Endodermal cell (in vitro differentiated cells): ENCODE results near the gene OBSCN. TPM values are rescaled to one million over a fixed set of nuclear protein-coding genes. Genes with fewer than 3 reads are reported as not detected.

Experiments
- DNase-seq: peaks from one replicate; pipeline ENCODE4 v3.0.0-alpha.2; 2017
- H3K27ac ChIP-seq: 2 replicates; pipeline ENCODE4 v1.5.1; 2013; ENCODE audit warnings: mild to moderate bottlenecking, low read depth, low read length, moderate library complexity
- H3K27me3 ChIP-seq: 2 replicates; pipeline ENCODE4 v1.6.1; 2013; ENCODE audit warnings: mild to moderate bottlenecking, low read length, moderate library complexity; ENCODE audit not compliant: insufficient read depth, control insufficient read depth, poor library complexity, severe bottlenecking
- H3K36me3 ChIP-seq: 2 replicates; pipeline ENCODE4 v1.7.0; 2013; ENCODE audit warnings: mild to moderate bottlenecking, low read length, moderate library complexity; ENCODE audit not compliant: control insufficient read depth, insufficient read depth
- H3K4me1 ChIP-seq: one replicate; pipeline ENCODE4 v1.7.0; 2013; ENCODE audit warnings: low read length; ENCODE audit not compliant: control insufficient read depth, insufficient read depth
- H3K4me3 ChIP-seq: 2 replicates; pipeline ENCODE4 v1.5.1; 2013; ENCODE audit warnings: mild to moderate bottlenecking, low read length, moderate library complexity
- H3K9ac ChIP-seq: 2 replicates; pipeline ENCODE4 v1.6.1; 2013; ENCODE audit warnings: mild to moderate bottlenecking, low read length, moderate library complexity; ENCODE audit not compliant: poor library complexity, severe bottlenecking; ENCODE audit errors: extremely low read depth
- H3K9me3 ChIP-seq: 2 replicates; pipeline ENCODE4 v1.6.1; 2013; ENCODE audit warnings: mild to moderate bottlenecking, low read length, moderate library complexity; ENCODE audit not compliant: control insufficient read depth
- H3K27ac Mint-ChIP-seq: 2 replicates; pipeline ENCODE4 v1.8.0; 2020; ENCODE audit warnings: mixed read lengths
- H3K27me3 Mint-ChIP-seq: 2 replicates; pipeline ENCODE4 v1.8.0; 2021; ENCODE audit warnings: mild to moderate bottlenecking, mixed read lengths; ENCODE audit not compliant: insufficient read depth
- H3K36me3 Mint-ChIP-seq: 2 replicates; pipeline ENCODE4 v1.8.0; 2020; ENCODE audit warnings: low read depth, mixed read lengths
- H3K4me1 Mint-ChIP-seq: 2 replicates; pipeline ENCODE4 v1.8.0; 2020; ENCODE audit warnings: mixed read lengths
- H3K4me3 Mint-ChIP-seq: 2 replicates; pipeline ENCODE4 v1.8.0; 2020; ENCODE audit warnings: mild to moderate bottlenecking, moderate library complexity, mixed read lengths
- H3K9me3 Mint-ChIP-seq: 2 replicates; pipeline ENCODE4 v1.8.0; 2020; ENCODE audit warnings: mild to moderate bottlenecking, mixed read lengths
- WGBS, 2 experiments: methylation state at CpG; one replicate each; pipeline versions ENCODE4 v1.1.5 to v1.1.7; 2013; ENCODE audit warnings: missing lambda C conversion rate in 2 of 2, mixed read lengths in 1 of 2; ENCODE audit not compliant: insufficient coverage in 1 of 2, insufficient read length in 1 of 2; 5-methylcytosine and 5-hydroxymethylcytosine counted together
- total RNA-seq, 2 donors: library from RNA; stranded (reverse); fragmentation: NEBNext Ultra II Directional in 1 of 2; extraction: Animal tissue kit (Norgen Biotek cat#: 25700) in 1 of 2; gene quantifications; 2 replicates in 1 of 2; 3 replicates in 1 of 2; pipeline ENCODE4 v1.2.1, GENCODE V29; 2021
- TF ChIP-seq, protein P1 (sequence below): fragments of 200-600 bp; sonication (generic); conservative IDR thresholded peaks from 2 replicates; pipeline ENCODE4 v1.5.0; 2021; ENCODE audit warnings: antibody characterized with exemption, mild to moderate bottlenecking

OBSCN gene
- total RNA-seq, 2 donors from 2014 or later: 53.7 to 68.9 TPM

GRCh38 chr1:228367798-228368791, 160.3 kb downstream of the OBSCN start:
- DNase-seq: peak; percentile 68
- H3K9me3 Mint-ChIP-seq: no peaks in the 10 kb centered on the region
- Histone ChIP-seq H3K4me1 (peaks cover 4% of the 10 kb centered on the region), H3K36me3 (no peaks in the 10 kb centered on the region), H3K27me3 (no peaks in the 10 kb centered on the region), H3K27ac (no peak overlapping the region), H3K9ac (no peak overlapping the region), H3K4me3 (no peak overlapping the region), H3K9me3 (no peaks in the 10 kb centered on the region)
- H3K4me1 Mint-ChIP-seq: peaks cover 3% of the 10 kb centered on the region
- H3K27me3 Mint-ChIP-seq: no peaks in the 10 kb centered on the region
- TF ChIP-seq, protein P1, sequence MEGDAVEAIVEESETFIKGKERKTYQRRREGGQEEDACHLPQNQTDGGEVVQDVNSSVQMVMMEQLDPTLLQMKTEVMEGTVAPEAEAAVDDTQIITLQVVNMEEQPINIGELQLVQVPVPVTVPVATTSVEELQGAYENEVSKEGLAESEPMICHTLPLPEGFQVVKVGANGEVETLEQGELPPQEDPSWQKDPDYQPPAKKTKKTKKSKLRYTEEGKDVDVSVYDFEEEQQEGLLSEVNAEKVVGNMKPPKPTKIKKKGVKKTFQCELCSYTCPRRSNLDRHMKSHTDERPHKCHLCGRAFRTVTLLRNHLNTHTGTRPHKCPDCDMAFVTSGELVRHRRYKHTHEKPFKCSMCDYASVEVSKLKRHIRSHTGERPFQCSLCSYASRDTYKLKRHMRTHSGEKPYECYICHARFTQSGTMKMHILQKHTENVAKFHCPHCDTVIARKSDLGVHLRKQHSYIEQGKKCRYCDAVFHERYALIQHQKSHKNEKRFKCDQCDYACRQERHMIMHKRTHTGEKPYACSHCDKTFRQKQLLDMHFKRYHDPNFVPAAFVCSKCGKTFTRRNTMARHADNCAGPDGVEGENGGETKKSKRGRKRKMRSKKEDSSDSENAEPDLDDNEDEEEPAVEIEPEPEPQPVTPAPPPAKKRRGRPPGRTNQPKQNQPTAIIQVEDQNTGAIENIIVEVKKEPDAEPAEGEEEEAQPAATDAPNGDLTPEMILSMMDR: no peak
- no peaks in the 10 kb centered on the region for H3K36me3 Mint-ChIP-seq
- WGBS, 2 experiments: 73 to 80% methylated on average over 18 to 25 of the region's 25 CpGs
- H3K4me3 Mint-ChIP-seq: no peak overlapping the region
- H3K27ac Mint-ChIP-seq: no peak overlapping the region

DNA sequence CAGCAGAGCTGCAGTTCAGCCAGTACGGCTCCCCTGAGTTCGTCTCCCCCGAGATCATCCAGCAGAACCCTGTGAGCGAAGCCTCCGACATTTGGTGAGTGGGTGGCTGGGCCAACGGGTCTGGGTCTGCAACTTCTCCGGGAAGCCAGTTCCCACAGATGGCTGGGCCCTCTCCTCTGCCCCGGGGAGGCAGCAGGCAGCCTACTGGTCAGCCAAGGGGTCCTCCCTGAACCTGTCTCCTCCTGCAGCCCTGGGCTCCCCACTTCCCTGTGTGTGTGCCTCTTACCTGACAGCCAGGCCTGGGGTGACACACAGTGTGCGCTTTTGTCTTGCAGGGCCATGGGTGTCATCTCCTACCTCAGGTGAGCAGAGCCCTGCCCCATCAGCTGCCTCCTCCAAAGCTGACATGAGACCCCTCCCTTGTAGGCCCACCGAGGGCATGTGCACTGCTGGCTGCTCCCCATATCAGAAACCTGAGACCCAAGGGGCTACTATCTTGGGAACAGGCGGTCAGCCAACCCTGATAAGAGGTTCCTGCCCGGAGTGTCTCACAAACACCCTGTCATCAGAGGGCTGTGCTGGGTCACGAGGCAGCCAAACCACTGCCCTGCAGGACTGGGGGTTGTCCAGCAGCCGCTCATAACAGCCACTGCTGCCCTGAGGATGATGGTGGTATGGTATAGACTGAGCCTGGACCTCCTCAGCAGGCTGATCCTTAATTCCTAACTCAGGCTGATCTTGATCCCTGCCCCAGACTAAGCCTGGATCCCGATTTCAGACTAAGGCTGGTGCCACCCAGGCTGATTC, 161.2 kb downstream of the OBSCN start:
- Histone ChIP-seq H3K9ac (no peak overlapping the region), H3K4me1 (peaks cover 4% of the 10 kb centered on the region), H3K27me3 (no peaks in the 10 kb centered on the region), H3K36me3 (no peaks in the 10 kb centered on the region), H3K9me3 (no peaks in the 10 kb centered on the region), H3K4me3 (no peak overlapping the region), H3K27ac (no peak overlapping the region)
- H3K27me3 Mint-ChIP-seq: no peaks in the 10 kb centered on the region
- DNase-seq: no peak
- H3K27ac Mint-ChIP-seq: no peak overlapping the region
- TF ChIP-seq, protein P1: no peak
- H3K4me1 Mint-ChIP-seq: peaks cover 3% of the 10 kb centered on the region
- no peaks in the 10 kb centered on the region for H3K36me3 Mint-ChIP-seq
- no peak overlapping the region for H3K4me3 Mint-ChIP-seq
- no peaks in the 10 kb centered on the region for H3K9me3 Mint-ChIP-seq
- WGBS, 2 experiments: 89 to 93% methylated on average over 7 to 15 of the region's 15 CpGs

DNA sequence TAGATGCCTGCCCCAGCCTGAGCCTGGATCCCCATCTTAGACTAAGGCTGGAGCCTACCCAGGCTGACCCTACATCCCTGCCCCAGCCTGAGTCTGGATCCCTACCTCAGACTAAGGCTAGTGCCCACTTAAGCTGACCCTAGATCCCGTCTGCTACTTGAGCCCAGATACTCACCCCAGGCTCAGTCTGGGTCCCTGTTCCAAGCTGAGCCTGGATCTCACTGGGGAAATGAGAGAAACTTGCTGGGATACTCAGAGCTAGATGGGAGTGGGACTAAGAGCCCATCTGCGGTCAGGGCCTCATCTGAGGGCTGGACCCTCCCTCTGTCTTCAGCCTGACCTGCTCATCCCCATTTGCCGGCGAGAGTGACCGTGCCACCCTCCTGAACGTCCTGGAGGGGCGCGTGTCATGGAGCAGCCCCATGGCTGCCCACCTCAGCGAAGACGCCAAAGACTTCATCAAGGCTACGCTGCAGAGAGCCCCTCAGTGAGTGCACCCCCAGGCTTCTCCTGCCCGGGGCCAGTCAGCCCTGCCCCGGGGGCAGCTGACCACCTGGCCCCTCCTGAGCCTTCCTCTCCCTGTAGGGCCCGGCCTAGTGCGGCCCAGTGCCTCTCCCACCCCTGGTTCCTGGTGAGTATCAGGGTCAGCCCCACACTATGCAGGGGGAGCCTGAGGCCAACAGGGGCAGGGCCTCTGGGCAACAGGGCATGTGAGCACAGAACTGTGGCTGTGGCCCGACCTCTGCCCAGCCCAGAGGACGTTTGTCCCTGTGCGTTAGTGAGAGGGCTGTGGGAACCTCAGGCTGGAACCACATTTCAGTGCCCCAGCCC, 162.0 kb downstream of the OBSCN start:
- no peak for DNase-seq
- Mint-ChIP-seq H3K36me3 (no peaks in the 10 kb centered on the region), H3K27ac (no peak overlapping the region), H3K9me3 (no peaks in the 10 kb centered on the region), H3K4me3 (no peak overlapping the region), H3K4me1 (peaks cover 3% of the 10 kb centered on the region), H3K27me3 (no peaks in the 10 kb centered on the region)
- no peak overlapping the region for H3K9ac ChIP-seq
- 92 to 95% methylated on average over 15 to 18 of the region's 18 CpGs for WGBS, 2 experiments
- no peaks in the 10 kb centered on the region for H3K9me3 ChIP-seq
- H3K4me3 ChIP-seq: no peak overlapping the region
- H3K36me3 ChIP-seq: no peaks in the 10 kb centered on the region
- H3K27ac ChIP-seq: no peak overlapping the region
- TF ChIP-seq, protein P1: no peak
- peaks cover 4% of the 10 kb centered on the region for H3K4me1 ChIP-seq
- H3K27me3 ChIP-seq: no peaks in the 10 kb centered on the region
